ELR (cell line): ENCODE results near the gene UNCX.
"Not testable (repeated sequence)": the region's sequence is repeated elsewhere in the genome, so short reads cannot be mapped to it uniquely, and the experiment has no call there.

ENCODE experiments used
- DNase-seq: peaks from one replicate; pipeline ENCODE4 v3.0.0-alpha.2; 2015; ENCODE audit warnings: low read depth

The UNCX gene

GRCh38 chr7:1278543-1278942, 45.9 kb downstream of the UNCX start:
- DNase-seq = no peak

- DNase-seq = no peak
These were observed 46.4 kb downstream of the UNCX start for GRCh38 chr7:1279041-1279440.

GRCh38 chr7:1279895-1280294, 47.2 kb downstream of the UNCX start:
- not testable (repeated sequence) for DNase-seq

- DNase-seq = no peak
These were observed 48.4 kb downstream of the UNCX start for GRCh38 chr7:1281068-1281467.

GRCh38 chr7:1282679-1283078, 50.0 kb downstream of the UNCX start:
- no peak for DNase-seq

- no peak for DNase-seq
These were observed 50.7 kb downstream of the UNCX start for GRCh38 chr7:1283337-1283736.

GRCh38 chr7:1283941-1284742, 51.5 kb downstream of the UNCX start:
- no peak for DNase-seq

GRCh38 chr7:1284743-1285458, 52.2 kb downstream of the UNCX start:
- DNase-seq = no peak

- DNase-seq = no peak
These were observed 53.1 kb downstream of the UNCX start for GRCh38 chr7:1285556-1286301.
